Peyer's patch (tissue), 4 donors: Measurements from ENCODE around the gene GPR18.
"Not testable (repeated sequence)": the region's sequence is repeated elsewhere in the genome, so short reads cannot be mapped to it uniquely, and the experiment has no call there.

Experiments
- CTCF ChIP-seq, 6 experiments: fragments of 450-650 bp in 4 of 6; fragments of 200-600 bp in 2 of 6; sonication (generic) in 1 of 6; IDR thresholded peaks; one replicate each; pipeline ENCODE4 v1.5.1; 2017 to 2019; ENCODE audit warnings: antibody characterized with exemption in 6 of 6, mild to moderate bottlenecking in 3 of 6, moderate library complexity in 1 of 6
- POLR2A ChIP-seq, 2 donors: fragments of 450-650 bp; IDR thresholded peaks; one replicate each; pipeline ENCODE4 v1.5.1; 2017; ENCODE audit warnings: antibody characterized with exemption in 2 of 2, mild to moderate bottlenecking in 2 of 2, moderate library complexity in 2 of 2

DNA sequence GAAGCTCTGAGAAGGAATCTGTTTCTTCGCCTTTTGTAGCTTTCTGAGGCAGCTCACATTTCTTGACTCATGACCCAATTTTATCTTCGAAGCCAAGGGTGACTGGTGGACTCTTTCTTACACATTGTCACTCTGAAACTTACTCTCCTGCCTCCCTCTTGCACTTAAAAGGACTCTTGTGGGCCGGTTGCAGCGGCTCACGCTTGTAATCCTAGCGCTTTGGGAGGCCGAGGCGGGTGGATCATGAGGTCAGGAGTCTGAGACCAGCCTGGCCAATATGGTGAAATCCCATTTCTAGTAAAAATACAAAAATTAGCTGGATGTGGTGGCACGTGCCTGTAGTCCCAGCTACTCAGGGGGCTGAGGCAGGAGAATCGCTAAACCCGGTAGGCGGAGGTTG lies 27.6 kb downstream of the GPR18 start:
- TF ChIP-seq CTCF, POLR2A (IDR thresholded peaks at IDR 0.05): not testable (repeated sequence)
